HCT116 (cell line): ENCODE measurements around the gene GRIN2A. TPM values are rescaled to one million over a fixed set of nuclear protein-coding genes. Genes with fewer than 3 reads are reported as not detected.

Experiments used
- ATAC-seq: fragments of 200-7000 bp; cut with Tn5 transposase; 2 replicates; pipeline ENCODE4 v1.9.1; 2020; ENCODE audit warnings: mild to moderate bottlenecking, moderate library complexity
- BruUV-seq: library from RNA; stranded (reverse); fragments of 400-500 nt; replicated peaks from 2 replicates; lab custom pipeline; 2021; lab: Mats Ljungman, UMichigan
- CTCF ChIA-PET: fragments of 300-600 bp; sonication (Branson Sonifier 250); formaldehyde crosslinking; loops from one replicate; lab custom pipeline; 2021; ENCODE audit warnings: antibody characterized with exemption; lab: Charles Lee
- POLR2A ChIA-PET: fragments of 300-600, 350-600 bp; sonication (Branson Sonifier 250); formaldehyde crosslinking; loops from one replicate; lab custom pipeline; 2021; ENCODE audit warnings: antibody characterized with exemption; lab: Charles Lee
- RAD21 ChIA-PET, 2 experiments: fragments of 300-600 bp; sonication (Branson Sonifier 250); formaldehyde crosslinking; loops; one replicate each; lab custom pipeline; 2023; ENCODE audit warnings: low total read pairs in 2 of 2; ENCODE audit not compliant: uncharacterized antibody in 2 of 2, unreplicated experiment in 2 of 2, low non-redundant PET in 1 of 2; lab: Charles Lee
- DNase-seq: peaks from one replicate; pipeline ENCODE4 v3.0.0-alpha.2; 2010; ENCODE audit warnings: low read depth, low spot score
- H2AFZ ChIP-seq: fragments of 200-600 bp; shearing (Covaris generic), sonication (generic); 2 replicates; pipeline ENCODE4 v1.6.1; 2017; ENCODE audit warnings: low read depth, mixed run types, mixed read lengths, antibody characterized with exemption, low read length; ENCODE audit not compliant: poor library complexity, severe bottlenecking
- H3K27ac ChIP-seq: 2 replicates; pipeline ENCODE4 v1.5.1; 2012; ENCODE audit warnings: low read depth, low read length
- H3K27me3 ChIP-seq: fragments of 200-600 bp; sonication (generic); 2 replicates; pipeline ENCODE4 v1.6.1; 2016; ENCODE audit warnings: mixed run types, low read length, mixed read lengths; ENCODE audit not compliant: insufficient read depth
- H3K36me3 ChIP-seq, 2 experiments: fragments of 200-500 bp in 1 of 2; fragments of 200-600 bp in 1 of 2; sonication (Bioruptor generic) in 1 of 2; sonication (generic) in 1 of 2; 2 replicates each; pipeline versions ENCODE4 v1.5.1 to v1.6.1; 2014 to 2016; ENCODE audit warnings: low read length in 2 of 2, inconsistent platforms in 1 of 2, mixed read lengths in 1 of 2, mixed run types in 1 of 2; ENCODE audit not compliant: insufficient read depth in 2 of 2, control insufficient read depth in 1 of 2
- H3K4me1 ChIP-seq, 2 experiments: fragments of 200-600 bp in 1 of 2; sonication (generic) in 1 of 2; 2 replicates each; pipeline versions ENCODE4 v1.5.1 to v1.6.1; 2012 to 2017; ENCODE audit warnings: low read length in 2 of 2, inconsistent platforms in 1 of 2, mild to moderate bottlenecking in 1 of 2, mixed read lengths in 1 of 2, mixed run types in 1 of 2, moderate library complexity in 1 of 2; ENCODE audit not compliant: insufficient read depth in 2 of 2, control insufficient read depth in 1 of 2
- H3K4me2 ChIP-seq: fragments of 200-600 bp; sonication (generic); 2 replicates; pipeline ENCODE4 v1.6.1; 2017; ENCODE audit warnings: mixed run types, low read length, mixed read lengths
- H3K4me3 ChIP-seq, 2 experiments: fragments of 200-600 bp in 1 of 2; sonication (generic) in 1 of 2; replicated peaks in 1 of 2; 2 replicates each; pipeline ENCODE4 v1.5.1; 2011 to 2016; ENCODE audit warnings: low read length in 2 of 2, control low read depth in 1 of 2, low read depth in 1 of 2, mild to moderate bottlenecking in 1 of 2, mixed read lengths in 1 of 2, mixed run types in 1 of 2
- H3K79me2 ChIP-seq: fragments of 200-600 bp; sonication (generic); 2 replicates; pipeline ENCODE4 v1.6.1; 2017; ENCODE audit warnings: mild to moderate bottlenecking, mixed run types, low read length, moderate library complexity, mixed read lengths; ENCODE audit not compliant: insufficient read depth
- H3K9ac ChIP-seq: fragments of 200-600 bp; sonication (generic); 2 replicates; pipeline ENCODE4 v1.6.1; 2016; ENCODE audit warnings: low read length, mixed read lengths
- H3K9me2 ChIP-seq: fragments of 200-600 bp; sonication (generic), shearing (Covaris generic); 2 replicates; pipeline ENCODE4 v1.6.1; 2017; ENCODE audit warnings: mixed run types, mild to moderate bottlenecking, moderate library complexity; ENCODE audit not compliant: insufficient read depth
- H3K9me3 ChIP-seq, 2 experiments: fragments of 200-500 bp in 1 of 2; fragments of 200-600 bp in 1 of 2; sonication (Bioruptor generic) in 1 of 2; sonication (generic) in 1 of 2; 2 replicates each; pipeline ENCODE4 v1.6.1; 2014 to 2017; ENCODE audit warnings: low read length in 2 of 2, mixed read lengths in 2 of 2, inconsistent platforms in 1 of 2, low read depth in 1 of 2, mild to moderate bottlenecking in 1 of 2, mixed run types in 1 of 2, moderate library complexity in 1 of 2; ENCODE audit not compliant: control insufficient read depth in 1 of 2, insufficient read depth in 1 of 2
- H4K20me1 ChIP-seq: fragments of 200-600 bp; sonication (generic), shearing (Covaris generic); 2 replicates; pipeline ENCODE4 v1.6.1; 2017; ENCODE audit warnings: mixed run types, mild to moderate bottlenecking, moderate library complexity; ENCODE audit not compliant: insufficient read depth
- ATF3 ChIP-seq: IDR thresholded peaks from 2 replicates; pipeline ENCODE4 v1.6.1; 2012
- ELF1 ChIP-seq: IDR thresholded peaks from 2 replicates; pipeline ENCODE4 v1.6.1; 2012; ENCODE audit warnings: low read depth, borderline replicate concordance
- EZH2phosphoT487 ChIP-seq: fragments of 200-600 bp; IDR thresholded peaks from 2 replicates; pipeline ENCODE4 v1.6.1; 2018; ENCODE audit warnings: antibody characterized with exemption, borderline replicate concordance
- JUND ChIP-seq: IDR thresholded peaks from 2 replicates; pipeline ENCODE4 v1.6.1; 2012
- MAX ChIP-seq: IDR thresholded peaks from 2 replicates; pipeline ENCODE4 v1.6.1; 2012
- POLR2AphosphoS5 ChIP-seq: IDR thresholded peaks from 2 replicates; pipeline ENCODE4 v1.6.1; 2011; ENCODE audit warnings: mild to moderate bottlenecking, low read depth, low read length, moderate library complexity
- RAD21 ChIP-seq: IDR thresholded peaks from 2 replicates; pipeline ENCODE4 v1.6.1; 2012; ENCODE audit warnings: low read depth, mild to moderate bottlenecking
- SIN3A ChIP-seq: IDR thresholded peaks from 2 replicates; pipeline ENCODE4 v1.6.1; 2012; ENCODE audit warnings: low read depth
- SP1 ChIP-seq: IDR thresholded peaks from 2 replicates; pipeline ENCODE4 v1.6.1; 2012; ENCODE audit warnings: low read depth
- SRF ChIP-seq: IDR thresholded peaks from 2 replicates; pipeline ENCODE4 v1.6.1; 2012; ENCODE audit warnings: low read depth
- YY1 ChIP-seq: IDR thresholded peaks from 2 replicates; pipeline ENCODE4 v1.6.1; 2011; ENCODE audit warnings: low read length, low read depth, moderate library complexity, mild to moderate bottlenecking; ENCODE audit not compliant: insufficient replicate concordance; ENCODE audit errors: extremely low read depth
- ZBTB33 ChIP-seq: IDR thresholded peaks from 2 replicates; pipeline ENCODE4 v1.6.1; 2011; ENCODE audit warnings: mild to moderate bottlenecking, low read length, moderate library complexity; ENCODE audit not compliant: insufficient replicate concordance; ENCODE audit errors: extremely low read depth
- ZNF274 ChIP-seq: fragments of 200-500 bp; sonication (Bioruptor generic); IDR thresholded peaks from 2 replicates; pipeline ENCODE4 v1.6.1; 2014; ENCODE audit warnings: mild to moderate bottlenecking, low read depth, low read length, inconsistent platforms
- intact Hi-C: fragments of 100-400 bp; cut with micrococcal nuclease; formaldehyde crosslinking; loops from 2 replicates; pipeline ENCODE4 v1.10.0; 2022
- total RNA-seq: library from RNA; stranded (reverse); gene quantifications from one replicate; pipeline ENCODE4 v1.2.1, GENCODE V29; 2021; ENCODE audit not compliant: unreplicated experiment

GRIN2A gene
- total RNA-seq, 1 experiment from 2014 or later = 0.02 TPM

GRCh38 chr16:10210944-10211343 is 28.7 kb upstream of the GRIN2A start:
- ATAC-seq = no peak
- intact Hi-C loops = no loop called here
- Histone ChIP-seq H3K4me3 (no peak overlapping the region), H3K4me1 (peaks cover 0 to 6% of the 10 kb centered on the region in 2 experiments; a peak in 1 of 4 replicates), H3K36me3 (no peaks in the 10 kb centered on the region), H3K9me3 (no peaks in the 10 kb centered on the region), H3K27ac (no peak overlapping the region), H3K9me2 (no peaks in the 10 kb centered on the region), H3K27me3 (0 out of 2 replicates have a peak, but pooled peaks cover 3% of the 10 kb centered on the region), H2AFZ (no peak overlapping the region), H3K79me2 (no peaks in the 10 kb centered on the region), H3K9ac (no peak overlapping the region), H4K20me1 (no peaks in the 10 kb centered on the region), H3K4me2 (no peak overlapping the region)
- ChIA-PET CTCF (no interaction called here), RAD21 (no interaction called here), POLR2A (no interaction called here)
- TF ChIP-seq ELF1 = no peak
- TF ChIP-seq JUND = no peak
- no peak for TF ChIP-seq EZH2phosphoT487
- TF ChIP-seq SIN3A = no peak
- TF ChIP-seq POLR2AphosphoS5 = no peak
- no peak for TF ChIP-seq SP1
- TF ChIP-seq ZNF274 = no peak
- DNase-seq = no peak
- BruUV-seq = no TSS peak

GRCh38 chr16:10206865-10207264 is 24.6 kb upstream of the GRIN2A start:
- DNase-seq = no peak
- ChIA-PET POLR2A (no interaction called here), RAD21 (no interaction called here), CTCF (no interaction called here)
- Histone ChIP-seq H3K4me2 (no peak overlapping the region), H3K9me3 (no peaks in the 10 kb centered on the region; a peak in 1 of 4 replicates), H3K4me1 (peaks cover 0 to 7% of the 10 kb centered on the region in 2 experiments; a peak in 1 of 4 replicates), H3K79me2 (no peaks in the 10 kb centered on the region), H4K20me1 (no peaks in the 10 kb centered on the region), H3K27ac (no peak overlapping the region), H3K36me3 (no peaks in the 10 kb centered on the region), H3K4me3 (no peak overlapping the region), H2AFZ (no peak overlapping the region), H3K9ac (no peak overlapping the region), H3K9me2 (no peaks in the 10 kb centered on the region), H3K27me3 (no peaks in the 10 kb centered on the region)
- no TSS peak for BruUV-seq
- TF ChIP-seq RAD21 (no peak), EZH2phosphoT487 (no peak), YY1 (no peak), SP1 (no peak), MAX (no peak), ATF3 (no peak), ZBTB33 (no peak), SRF (no peak), POLR2AphosphoS5 (no peak)
- ATAC-seq = no peak
- intact Hi-C loops = no loop called here
